Heart left ventricle (tissue), 16 donors: Measurements from ENCODE around the gene CERKL. TPM values are rescaled to one million over a fixed set of nuclear protein-coding genes. Genes with fewer than 3 reads are reported as not detected.

Experiments used
- ATAC-seq, 4 donors: fragments of 200-7000 bp; cut with Tn5 transposase; one replicate each; pipeline ENCODE4 v1.9.1; 2020 to 2022; ENCODE audit warnings: moderate library complexity in 4 of 4, mild to moderate bottlenecking in 3 of 4, moderate number of reproducible peaks in 1 of 4
- DNase-seq, 5 donors: peaks; one replicate each; pipeline ENCODE4 v3.0.0-alpha.2; 2020
- H3K27ac ChIP-seq, 12 donors: fragments of 200-600 bp; sonication (generic) in 4 of 12; one replicate each; pipeline versions ENCODE4 v1.5.0 to v1.8.0; 2016 to 2022; ENCODE audit warnings: mild to moderate bottlenecking in 2 of 12
- H3K27me3 ChIP-seq, 9 donors: fragments of 200-600 bp; sonication (generic) in 2 of 9; one replicate each; pipeline versions ENCODE4 v1.5.1 to v1.8.0; 2016 to 2022; ENCODE audit warnings: mild to moderate bottlenecking in 3 of 9
- H3K36me3 ChIP-seq, 9 donors: fragments of 200-600 bp; sonication (generic) in 2 of 9; one replicate each; pipeline versions ENCODE4 v1.5.0 to v1.8.0; 2018 to 2022; ENCODE audit warnings: mild to moderate bottlenecking in 2 of 9
- H3K4me1 ChIP-seq, 12 donors: fragments of 200-600 bp; sonication (generic) in 4 of 12; one replicate each; pipeline versions ENCODE4 v1.5.0 to v1.8.0; 2016 to 2022; ENCODE audit warnings: mild to moderate bottlenecking in 3 of 12
- H3K4me3 ChIP-seq, 12 donors: fragments of 200-600 bp; sonication (generic) in 4 of 12; one replicate each; pipeline versions ENCODE4 v1.5.0 to v1.8.0; 2017 to 2022; ENCODE audit warnings: mild to moderate bottlenecking in 9 of 12, moderate library complexity in 4 of 12
- H3K9me3 ChIP-seq, 12 donors: fragments of 200-600 bp; sonication (generic) in 4 of 12; one replicate each; pipeline versions ENCODE4 v1.5.0 to v1.8.0; 2016 to 2022; ENCODE audit warnings: mild to moderate bottlenecking in 1 of 12
- CTCF ChIP-seq, 12 donors: fragments of 200-600 bp; sonication (generic) in 4 of 12; IDR thresholded peaks; one replicate each; pipeline versions ENCODE4 v1.5.0 to v1.8.0; 2018 to 2022; ENCODE audit warnings: antibody characterized with exemption in 12 of 12, mild to moderate bottlenecking in 5 of 12
- POLR2A ChIP-seq, 2 donors: fragments of 450-650 bp; IDR thresholded peaks; one replicate each; pipeline ENCODE4 v1.6.1; 2017; ENCODE audit warnings: antibody characterized with exemption in 2 of 2, mild to moderate bottlenecking in 2 of 2, moderate library complexity in 2 of 2
- WGBS, 4 donors: extraction: QIAGEN DNeasy Blood & Tissue Kit in 2 of 4; methylation state at CpG; one replicate each; pipeline versions ENCODE4 v1.1.5 to v1.1.7; 2013 to 2018; 5-methylcytosine and 5-hydroxymethylcytosine counted together
- intact Hi-C, 10 donors: fragments of 100-400 bp; cut with DNase I; formaldehyde crosslinking; loops; one replicate each; pipeline versions ENCODE4 v1.11.1 to v1.14.2; 2022
- polyA plus RNA-seq, 2 donors: library from polyadenylated mRNA; stranded (reverse); fragments of 200-250 nt; gene quantifications; one replicate each; pipeline ENCODE4 v1.2.3, GENCODE V29; 2013
- total RNA-seq, 9 donors: library from RNA; depleted of rRNA in 2 of 9; stranded (reverse); fragments of >200 nt in 2 of 9; fragmentation: NEBNext Ultra II Directional in 3 of 9; extraction: Animal tissue kit (Norgen Biotek cat#: 25700) in 3 of 9; gene quantifications; one replicate each; pipeline versions ENCODE4 v1.1.0 to v1.2.4, GENCODE V29; 2016 to 2023
- donor health status: ischemic (EF 13 %, LVEDD 7.1; RV severe dilation, severe dysfunction).
- donor health status: healthy with polysubstance abuse.
- donor health status: DM: no; HTN: yes; CAD: no.
- donor health status: DM: no; HTN: no; CAD: no.
- donor health status: ischemic (EF 25% LVEDD 6.9; RV normal size, moderate dysfunction).
- donor health status: ischemic (EF 25% LVEDD 5.7; RV mildly dilated, moderate dysfunction).
- donor health status: healthy.
- donor health status: DM: yes; HTN: yes; CAD: no.
- donor health status: ischemic (EF 35%, LVEDD 5.7; RV mildly dilated, moderate dysfunction).
- donor health status: nonischemic (EF 11% LVEDD 7.7; RV severe dilation, severe dysfunction).
- donor health status: DM: yes; HTN: yes; CAD: no.
- donor health status: PGD.
- donor health status: ischemic (EF 29% LVEDD 5.4; RV normal size, mild dysfunction).
- donor health status: nonischemic (EF 23%, LVEDD 6.1; RV moderate dilation, normal function).

The CERKL gene
- total and polyA plus RNA-seq, 11 donors, result not detected

- no peak overlapping the region for H3K27ac ChIP-seq
- DNase-seq (no peak), ATAC-seq (no peak)
- 88 to 92% (median 90%) methylated on average over 2 of the region's 2 CpGs for WGBS, 4 donors
- H3K4me1 ChIP-seq, result no peaks in the 10 kb centered on the region
- H3K36me3 ChIP-seq, result no peaks in the 10 kb centered on the region
- intact Hi-C loops, result no loop called here
- TF ChIP-seq CTCF (IDR thresholded peaks at IDR 0.05), result no peak
- no peak for TF ChIP-seq POLR2A (IDR thresholded peaks at IDR 0.05)
- H3K4me3 ChIP-seq, result no peak overlapping the region
- H3K27me3 ChIP-seq, result no peaks in the 10 kb centered on the region
- H3K9me3 ChIP-seq, result no peaks in the 10 kb centered on the region
These were observed 103.7 kb downstream of the CERKL start for GRCh38 chr2:181553244-181553643.

GRCh38 chr2:181552808-181553207 lies 104.1 kb downstream of the CERKL start:
- no peaks in the 10 kb centered on the region for H3K36me3 ChIP-seq
- no peak for TF ChIP-seq CTCF (IDR thresholded peaks at IDR 0.05)
- no peak for TF ChIP-seq POLR2A (IDR thresholded peaks at IDR 0.05)
- 37 to 53% (median 51%) methylated on average over 1 of the region's 1 CpG for WGBS, 4 donors
- no peak for DNase-seq
- intact Hi-C loops, result no loop called here
- no peaks in the 10 kb centered on the region for H3K9me3 ChIP-seq
- no peak overlapping the region for H3K27ac ChIP-seq
- H3K27me3 ChIP-seq, result no peaks in the 10 kb centered on the region
- no peak for ATAC-seq
- H3K4me1 ChIP-seq, result no peaks in the 10 kb centered on the region
- H3K4me3 ChIP-seq, result no peak overlapping the region

- H3K27ac ChIP-seq, result no peak overlapping the region
- no peaks in the 10 kb centered on the region for H3K36me3 ChIP-seq
- no peaks in the 10 kb centered on the region for H3K9me3 ChIP-seq
- 60 to 69% (median 62%) methylated on average over 3 of the region's 3 CpGs for WGBS, 4 donors
- no peak for ATAC-seq
- no peak overlapping the region for H3K4me3 ChIP-seq
- DNase-seq, result no peak
- H3K4me1 ChIP-seq, result no peaks in the 10 kb centered on the region
- TF ChIP-seq POLR2A (IDR thresholded peaks at IDR 0.05), result no peak
- TF ChIP-seq CTCF (IDR thresholded peaks at IDR 0.05), result no peak
- intact Hi-C loops, result no loop called here
- H3K27me3 ChIP-seq, result no peaks in the 10 kb centered on the region
These were observed 110.8 kb downstream of the CERKL start for GRCh38 chr2:181546086-181546485.

- ATAC-seq, result no peak
- H3K27ac ChIP-seq, result no peak overlapping the region
- H3K27me3 ChIP-seq, result no peaks in the 10 kb centered on the region
- peaks cover 0 to 8% (median 0%) of the 10 kb centered on the region in 9 donors for H3K36me3 ChIP-seq
- 80 to 92% (median 87%) methylated on average over 2 of the region's 2 CpGs for WGBS, 4 donors
- H3K4me1 ChIP-seq, result no peaks in the 10 kb centered on the region
- no peak overlapping the region for H3K4me3 ChIP-seq
- intact Hi-C loops, result no loop called here
- no peak for DNase-seq
- TF ChIP-seq POLR2A (IDR thresholded peaks at IDR 0.05) (no peak), CTCF (IDR thresholded peaks at IDR 0.05) (no peak)
- H3K9me3 ChIP-seq, result no peaks in the 10 kb centered on the region
These were observed 114.7 kb downstream of the CERKL start for GRCh38 chr2:181542170-181542569.
